DMS79 (cell line): ENCODE measurements around the gene FRMPD2.
"Not testable (repeated sequence)": the region's sequence is repeated elsewhere in the genome, so short reads cannot be mapped to it uniquely, and the experiment has no call there.

Experiments
- DNase-seq: peaks from one replicate; lab custom pipeline; 2025; lab: John Stamatoyannopoulos, UW

Gene FRMPD2

DNA sequence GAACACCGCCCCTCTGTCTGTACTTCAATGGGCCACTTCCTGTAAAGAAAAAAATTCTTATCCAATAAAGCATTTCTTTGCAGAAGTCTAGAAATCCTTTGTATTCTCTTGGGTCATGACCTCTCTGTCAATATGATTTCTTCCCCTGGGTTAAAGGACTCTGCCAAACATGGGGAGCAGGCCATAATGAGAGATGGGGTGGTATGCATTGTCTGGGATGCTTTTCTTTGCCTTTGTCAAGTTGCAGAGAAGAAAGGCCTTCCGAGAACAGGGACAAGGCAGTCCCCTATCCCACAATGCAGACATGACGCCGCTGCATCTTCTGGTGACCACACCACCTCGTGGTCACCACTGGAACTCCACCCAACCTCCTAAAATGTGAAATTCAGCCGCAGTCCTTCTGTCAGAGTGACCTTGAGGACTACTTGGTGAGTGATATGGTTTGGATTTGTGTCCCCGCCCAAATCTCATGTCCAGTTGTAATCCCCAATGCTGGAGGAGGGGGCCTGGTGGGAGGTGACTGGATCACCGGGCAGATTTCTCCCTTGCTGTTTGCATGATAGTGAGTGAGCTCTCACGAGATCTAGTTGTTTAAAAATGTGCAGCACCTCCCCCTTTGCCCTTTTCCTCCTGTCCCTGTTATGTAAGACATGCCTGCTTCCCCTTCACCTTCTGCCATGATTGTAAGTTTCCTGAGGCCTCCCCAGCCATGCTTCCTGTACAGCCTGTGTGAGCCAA is 15.2 kb upstream of the FRMPD2 start:
- DNase-seq, result no peak

- no peak for DNase-seq
Observed at GRCh38 chr10:48288661-48289060, 14.2 kb upstream of the FRMPD2 start.

DNA sequence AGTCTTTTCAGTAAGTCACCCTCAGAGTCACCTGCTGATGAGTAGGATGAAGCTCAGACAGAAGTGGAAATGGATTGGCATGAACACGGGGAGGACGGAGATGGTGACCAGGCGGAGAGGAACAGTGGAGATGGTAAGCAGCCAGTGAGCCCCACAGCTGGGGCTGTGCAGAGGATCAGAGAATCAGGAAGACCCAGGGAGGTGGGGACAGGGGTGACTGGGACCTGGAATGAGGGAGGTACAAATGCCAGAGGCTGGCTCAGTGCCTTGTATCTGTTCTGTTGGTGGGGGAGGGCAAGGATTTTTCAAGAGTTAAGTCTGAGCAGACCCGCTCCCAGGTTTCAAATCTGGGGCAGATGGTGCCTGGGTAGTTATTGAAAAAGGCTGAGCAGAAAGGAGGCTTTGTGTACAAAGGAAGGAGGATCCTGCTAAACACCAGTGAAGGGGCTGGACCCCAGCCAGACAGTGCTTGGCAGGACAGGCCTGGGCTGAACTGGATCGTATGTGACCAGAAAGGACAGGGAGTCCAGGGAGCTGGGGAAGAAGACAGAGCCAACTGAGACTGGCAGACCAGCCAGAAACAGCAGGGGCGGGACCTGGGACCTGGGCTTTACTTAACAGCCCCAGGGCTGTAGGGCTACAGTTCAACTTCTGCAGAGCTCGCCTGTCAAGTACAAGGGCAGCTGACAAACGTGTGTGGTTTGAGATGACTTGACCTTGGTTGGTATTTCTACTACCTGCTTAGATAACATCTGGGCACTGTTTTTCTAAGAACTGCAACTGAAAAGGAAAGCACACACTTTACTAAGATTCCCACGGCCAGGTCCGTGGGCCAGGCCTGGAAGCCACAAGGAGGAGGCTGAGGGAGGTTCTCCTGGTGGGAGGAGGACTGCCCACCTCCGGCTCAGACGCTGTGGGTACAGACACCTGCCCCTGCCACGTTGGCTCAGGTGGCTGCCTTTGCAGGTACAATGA is 13.2 kb upstream of the FRMPD2 start:
- peak; percentile 31 for DNase-seq

- DNase-seq, result no peak
Observed at GRCh38 chr10:48286356-48286755, 11.9 kb upstream of the FRMPD2 start.

DNA sequence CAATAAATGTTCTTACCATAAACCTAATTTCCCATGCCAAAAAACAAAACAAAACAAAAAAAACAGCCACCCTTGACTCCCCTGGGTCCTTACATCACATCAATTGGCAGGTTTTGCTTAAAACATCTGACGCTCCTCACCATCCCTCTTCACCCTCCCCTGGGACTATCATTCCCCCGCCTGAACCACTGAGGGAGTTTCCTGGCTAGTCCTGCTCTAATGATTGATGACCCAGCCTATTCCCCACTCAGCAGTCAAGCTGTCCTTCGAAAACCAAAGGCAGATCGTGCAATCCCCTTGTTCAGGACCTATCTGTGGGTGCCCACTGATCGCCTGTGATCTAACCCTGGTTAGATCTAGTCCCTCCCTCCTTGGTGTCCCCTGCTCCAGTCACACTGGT is 11.2 kb upstream of the FRMPD2 start:
- no peak for DNase-seq

GRCh38 chr10:48284811-48285210 is 10.3 kb upstream of the FRMPD2 start:
- DNase-seq, result no peak

GRCh38 chr10:48284002-48284546 is 9.6 kb upstream of the FRMPD2 start:
- DNase-seq, result no peak

DNA sequence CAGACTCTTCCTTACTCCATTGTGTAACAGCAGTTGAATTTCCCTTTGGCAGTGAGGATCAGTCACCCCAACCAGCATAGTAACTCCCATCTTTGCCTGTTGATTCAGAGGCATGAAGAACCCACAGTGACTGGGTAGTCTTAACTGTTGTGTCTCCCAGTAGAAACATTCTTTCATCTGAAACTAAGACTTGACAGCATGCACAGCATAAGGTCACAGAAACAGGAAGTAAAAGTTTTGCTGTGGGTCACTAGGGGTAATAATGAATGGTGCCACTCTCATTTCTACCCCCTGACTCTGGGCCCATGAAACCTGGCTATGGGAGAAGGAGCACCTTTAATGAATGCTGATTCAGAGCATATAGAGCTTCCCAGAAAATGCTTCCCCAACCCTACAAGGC is 8.3 kb upstream of the FRMPD2 start:
- DNase-seq, result no peak

DNA sequence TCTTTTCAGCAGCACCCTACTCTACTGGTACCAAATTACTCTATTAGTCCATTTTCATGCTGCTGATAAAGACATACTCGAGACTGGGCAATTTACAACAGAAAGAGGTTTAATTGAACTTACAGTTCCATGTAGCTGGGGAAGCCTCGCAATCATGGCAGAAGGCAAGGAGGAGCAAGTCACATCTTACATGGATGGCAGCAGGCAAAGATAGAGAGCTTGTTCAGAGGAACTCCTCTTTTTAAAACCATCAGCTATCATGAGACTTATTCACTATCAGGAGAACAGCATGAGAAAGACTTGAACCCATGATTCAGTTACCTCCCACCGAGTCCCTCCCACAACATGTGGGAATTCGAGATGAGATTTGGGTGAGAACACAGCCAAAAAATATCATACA is 7.2 kb upstream of the FRMPD2 start:
- DNase-seq, result not testable (repeated sequence)

DNA sequence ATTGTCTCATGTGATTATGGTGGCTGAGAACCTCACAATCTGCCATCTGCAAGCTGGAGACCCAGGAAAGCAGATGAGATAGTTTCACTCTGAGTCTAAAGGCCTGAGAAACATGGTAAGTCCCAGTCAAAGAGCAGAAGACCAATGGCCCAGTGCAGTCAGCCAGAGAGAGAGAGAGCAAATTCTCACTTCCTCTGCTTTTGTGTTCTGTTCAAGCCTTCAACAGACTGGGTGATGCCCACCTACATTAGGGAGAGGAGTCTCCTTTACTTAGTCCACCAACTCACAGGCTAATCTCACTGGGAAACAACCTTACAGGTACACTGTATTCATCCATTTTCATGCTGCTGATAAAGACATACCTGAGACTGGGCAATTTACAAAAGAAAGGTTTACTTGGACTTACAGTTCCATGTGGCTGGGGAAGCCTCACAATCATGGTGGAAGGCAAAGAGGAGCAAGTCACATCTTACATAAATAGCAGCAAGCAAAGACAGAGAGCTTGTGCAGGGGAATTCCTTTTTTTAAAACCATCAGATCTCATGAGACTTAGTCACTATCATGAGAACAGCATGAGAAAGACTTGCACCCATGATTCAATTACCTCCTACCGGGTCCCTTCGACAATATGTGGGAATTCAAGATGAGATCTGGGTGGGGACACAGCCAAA is 4.7 kb upstream of the FRMPD2 start:
- no peak for DNase-seq

DNA sequence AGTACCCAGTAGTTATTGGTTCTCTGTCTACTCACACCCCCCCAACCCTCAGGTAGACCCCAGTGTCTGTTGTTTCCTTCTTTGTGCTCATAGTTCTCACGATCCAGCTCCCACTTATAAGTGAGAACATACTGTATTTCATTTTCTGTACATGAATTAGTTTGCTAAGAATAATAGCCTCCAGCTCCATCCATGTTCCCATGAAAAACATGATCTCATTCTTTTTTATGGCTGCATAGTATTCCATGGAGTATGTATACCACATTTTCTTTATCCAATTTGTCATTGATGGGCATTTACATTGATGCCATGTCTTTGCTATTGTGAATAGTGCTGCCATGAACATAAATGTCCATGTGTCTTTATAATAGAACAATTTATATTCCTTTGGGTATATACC is 2.6 kb upstream of the FRMPD2 start:
- DNase-seq, result no peak

- DNase-seq, result no peak
Observed at GRCh38 chr10:48273741-48274140, 755 bp downstream of the FRMPD2 start.

DNA sequence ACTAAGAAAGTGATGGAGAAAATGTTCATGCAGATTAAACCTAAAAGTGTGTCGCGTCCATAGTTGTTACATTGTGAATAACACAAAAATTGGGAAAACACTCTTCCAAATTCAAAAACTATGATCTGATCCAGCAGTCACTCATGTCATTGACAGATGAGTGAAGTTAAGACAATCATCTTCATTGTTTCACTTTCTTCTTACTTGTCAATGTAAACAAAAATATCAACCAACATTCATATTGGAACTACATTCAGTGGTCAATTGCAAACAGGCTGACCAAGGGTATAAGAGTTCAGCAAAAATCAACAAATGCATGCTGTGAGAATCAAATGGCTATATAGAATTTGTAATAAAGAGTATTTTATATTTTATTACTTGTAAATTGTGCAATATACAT is 1.8 kb downstream of the FRMPD2 start:
- no peak for DNase-seq

DNA sequence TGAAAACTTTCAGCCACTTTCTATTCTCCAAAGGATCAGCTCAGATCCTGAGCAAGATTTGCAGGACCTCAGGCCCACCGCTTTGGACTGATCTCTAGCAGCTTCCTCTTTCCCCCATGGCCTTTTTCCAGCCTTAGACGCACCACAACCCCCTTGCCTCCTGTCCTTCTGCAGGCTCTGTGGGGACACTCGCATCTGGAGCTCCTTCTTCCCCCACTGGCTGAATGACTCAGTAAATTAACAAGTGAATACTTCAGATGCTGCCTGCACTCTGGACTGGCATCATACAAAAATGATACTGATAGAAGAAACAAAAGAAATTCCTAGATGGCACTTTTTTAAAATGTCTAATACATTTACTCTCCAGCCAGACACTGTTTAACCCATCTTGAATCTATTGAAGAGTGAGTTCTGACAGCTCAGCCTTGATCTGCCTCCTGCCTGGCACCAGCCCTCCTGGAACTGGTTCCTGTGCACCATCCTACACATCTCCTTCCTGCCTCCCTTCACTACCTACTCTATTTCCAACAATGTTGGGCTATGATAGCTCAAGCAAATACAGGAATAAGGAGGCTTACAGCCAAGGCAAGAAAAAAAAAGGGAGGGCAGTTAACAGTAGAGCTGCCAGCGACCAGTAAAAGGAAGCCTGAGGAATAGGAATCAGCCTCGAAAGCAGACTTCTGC is 3.3 kb downstream of the FRMPD2 start:
- no peak for DNase-seq

GRCh38 chr10:48266528-48266927 is 8.0 kb downstream of the FRMPD2 start:
- no peak for DNase-seq

DNA sequence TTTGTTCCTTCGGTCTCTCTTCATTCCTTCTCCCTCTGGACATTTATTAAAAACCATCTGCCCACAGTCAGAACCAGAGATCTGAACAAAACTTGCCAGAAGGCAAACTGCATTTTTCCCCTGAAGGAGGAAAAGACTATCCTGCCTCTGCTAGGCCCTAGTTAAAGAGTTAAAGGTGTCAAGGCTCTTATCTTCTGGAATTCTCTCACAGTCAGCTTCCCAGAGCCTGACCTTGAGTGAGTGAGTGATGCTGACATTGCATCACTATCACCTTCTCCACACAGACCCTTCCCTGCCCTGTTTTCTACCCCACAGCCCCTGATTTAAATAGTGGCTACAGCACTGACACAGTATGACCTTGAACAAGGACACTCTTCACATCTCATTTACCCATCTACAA is 16.4 kb downstream of the FRMPD2 start:
- DNase-seq, result no peak

GRCh38 chr10:48257407-48257961 is 17.0 kb downstream of the FRMPD2 start:
- DNase-seq, result no peak

GRCh38 chr10:48255722-48256121 is 18.8 kb downstream of the FRMPD2 start:
- no peak for DNase-seq

DNA sequence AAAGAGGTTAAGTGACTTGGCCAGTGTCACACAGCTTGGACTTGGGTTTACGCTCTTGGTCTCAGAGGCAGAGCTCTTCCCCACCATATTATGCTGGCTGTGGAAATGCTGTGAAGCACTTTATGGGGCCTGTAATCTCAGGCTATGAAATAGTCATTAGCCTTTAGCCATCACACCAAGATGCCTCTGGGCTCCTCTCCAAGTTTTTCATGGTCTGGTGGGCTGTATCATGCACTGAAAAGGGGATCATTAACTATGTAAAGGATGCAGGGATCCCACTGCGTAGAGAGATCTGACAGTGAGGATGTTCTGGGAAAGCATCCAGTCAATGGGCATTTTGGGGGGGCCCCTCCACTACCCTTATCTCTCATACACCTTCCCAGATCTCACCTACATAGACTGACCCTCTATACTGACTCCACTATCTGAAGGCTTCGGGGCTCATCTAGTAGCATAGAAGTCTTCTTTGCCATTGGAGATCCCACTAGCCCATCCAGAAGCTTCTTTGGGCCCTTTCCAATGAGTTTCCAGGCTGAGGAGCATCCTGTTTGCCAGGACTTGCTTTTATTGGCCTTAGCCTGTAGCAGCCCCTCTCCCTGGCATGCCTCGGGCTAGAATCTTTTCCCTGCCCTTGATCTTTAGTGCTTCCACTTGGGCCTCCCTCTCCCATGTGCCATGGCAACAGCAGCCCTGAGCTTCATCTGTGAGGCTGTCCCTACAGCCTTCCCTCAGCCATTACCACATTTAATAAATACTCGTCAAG is 19.6 kb downstream of the FRMPD2 start:
- peak; percentile 65 for DNase-seq

DNA sequence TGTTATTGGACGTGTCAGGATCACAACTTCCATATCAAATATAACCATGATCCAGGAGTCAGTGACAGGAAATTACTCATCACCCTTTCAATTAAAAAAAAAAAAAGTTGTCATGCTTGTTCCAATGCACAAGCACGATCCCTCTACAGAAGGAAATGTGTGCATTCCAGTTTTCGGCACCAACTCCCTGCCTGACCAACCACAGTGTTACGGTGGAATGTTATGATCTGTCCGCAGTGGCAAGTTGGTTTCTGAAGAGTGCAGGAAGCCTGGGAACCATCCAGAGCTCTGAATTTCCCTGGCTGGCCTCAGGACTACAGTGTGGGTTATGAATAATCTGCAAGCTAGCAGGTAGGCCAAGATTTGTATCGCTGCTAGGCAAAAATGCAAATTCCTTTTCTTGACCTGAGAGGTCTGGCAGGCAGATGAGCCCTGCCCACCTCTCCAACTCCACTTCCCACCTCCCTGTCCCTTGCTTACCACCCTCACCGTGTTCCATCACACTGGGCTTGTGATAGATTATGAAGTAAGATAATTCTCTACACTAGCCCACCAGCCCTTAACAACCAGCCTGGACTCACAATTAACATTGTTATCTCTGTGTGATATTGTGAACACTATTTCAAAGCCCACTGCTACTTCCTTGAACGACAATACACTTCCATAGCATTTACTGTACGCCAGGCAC is 20.4 kb downstream of the FRMPD2 start:
- DNase-seq, result no peak
